H1 (cell line): ENCODE results near the gene TAS1R3. TPM values are rescaled to one million over a fixed set of nuclear protein-coding genes. Genes with fewer than 3 reads are reported as not detected.

Experiments used
- CTCF ChIA-PET: fragments of 300-600 bp; sonication (Branson Sonifier 250); formaldehyde crosslinking; loops from one replicate; lab custom pipeline; 2021; ENCODE audit not compliant: partially characterized antibody; lab: Charles Lee
- POLR2A ChIA-PET: fragments of 300-600 bp; sonication (Branson Sonifier 250); formaldehyde crosslinking; loops from one replicate; lab custom pipeline; 2021; ENCODE audit warnings: inconsistent platforms; ENCODE audit not compliant: partially characterized antibody; lab: Charles Lee
- DNase-seq, 2 experiments: peaks; one replicate each; pipeline versions ENCODE4 v3.0.0 to v3.0.0-alpha.2; 2010 to 2022; ENCODE audit warnings: low spot score in 2 of 2, low read depth in 1 of 2, mixed read lengths in 1 of 2
- FAIRE-seq: peaks from 2 replicates; lab custom pipeline; 2011; peaks lifted over from hg19 to GRCh38; lab: Jason Lieb, UNC
- H2AFZ ChIP-seq: 2 replicates; pipeline ENCODE4 v1.8.1; 2012; ENCODE audit warnings: low read length, inconsistent platforms
- H2AK5ac ChIP-seq: 2 replicates; pipeline ENCODE4 v1.6.1; 2013; ENCODE audit warnings: low read depth, low read length
- H2BK120ac ChIP-seq: replicated peaks from 2 replicates; pipeline ENCODE3; 2013; ENCODE audit warnings: low read depth, low read length, inconsistent platforms
- H2BK12ac ChIP-seq: 2 replicates; pipeline ENCODE4 v1.6.1; 2013; ENCODE audit warnings: low read depth, low read length
- H2BK15ac ChIP-seq: 2 replicates; pipeline ENCODE4 v1.6.1; 2013; ENCODE audit warnings: low read length
- H2BK20ac ChIP-seq: 2 replicates; pipeline ENCODE4 v1.6.1; 2013; ENCODE audit warnings: low read length
- H2BK5ac ChIP-seq: 2 replicates; pipeline ENCODE4 v1.6.1; 2013; ENCODE audit warnings: low read depth, low read length
- H3K14ac ChIP-seq: 2 replicates; pipeline ENCODE4 v1.6.1; 2013; ENCODE audit warnings: inconsistent platforms; ENCODE audit not compliant: insufficient read length
- H3K18ac ChIP-seq: 2 replicates; pipeline ENCODE4 v1.6.1; 2013; ENCODE audit warnings: low read length; ENCODE audit errors: extremely low read depth
- H3K23ac ChIP-seq: 2 replicates; pipeline ENCODE4 v1.6.1; 2013; ENCODE audit warnings: inconsistent platforms; ENCODE audit not compliant: insufficient read length
- H3K23me2 ChIP-seq: 2 replicates; pipeline ENCODE4 v1.6.1; 2013; ENCODE audit warnings: low read depth, low read length
- H3K27ac ChIP-seq: 2 replicates; pipeline ENCODE4 v1.6.1; 2011; ENCODE audit warnings: low read depth, low read length, inconsistent platforms
- H3K27me3 ChIP-seq, 4 experiments: replicated peaks in 1 of 4; 1 replicate in 1 of 4; 2 replicates in 3 of 4; pipeline versions ENCODE4 v1.6.1 to v1.8.1; 2011 to 2013; ENCODE audit warnings: low read length in 3 of 4, mild to moderate bottlenecking in 3 of 4, inconsistent platforms in 2 of 4, mixed read lengths in 2 of 4, moderate library complexity in 1 of 4; ENCODE audit not compliant: control insufficient read depth in 3 of 4, insufficient read depth in 3 of 4; ENCODE audit errors: extremely low read depth in 1 of 4
- H3K36me3 ChIP-seq, 4 experiments: 2 replicates each; pipeline versions ENCODE4 v1.6.1 to v1.8.1; 2011 to 2013; ENCODE audit warnings: mild to moderate bottlenecking in 4 of 4, low read length in 3 of 4, moderate library complexity in 2 of 4, control low read depth in 1 of 4, inconsistent platforms in 1 of 4; ENCODE audit not compliant: insufficient read depth in 4 of 4, control insufficient read depth in 2 of 4
- H3K4ac ChIP-seq: replicated peaks from 2 replicates; pipeline ENCODE3; 2013; ENCODE audit warnings: low read length, low read depth, mixed read lengths, inconsistent platforms; ENCODE audit not compliant: insufficient read length
- H3K4me1 ChIP-seq, 4 experiments: replicated peaks in 1 of 4; 1 replicate in 1 of 4; 2 replicates in 3 of 4; pipeline versions ENCODE4 v1.6.1 to v1.8.1; 2011 to 2013; ENCODE audit warnings: low read length in 3 of 4, inconsistent platforms in 2 of 4, mixed read lengths in 1 of 4; ENCODE audit not compliant: insufficient read depth in 4 of 4, control insufficient read depth in 3 of 4
- H3K4me2 ChIP-seq, 2 experiments: 2 replicates each; pipeline versions ENCODE4 v1.6.1 to v1.8.1; 2011 to 2013; ENCODE audit warnings: low read depth in 2 of 2, low read length in 2 of 2, control low read depth in 1 of 2, inconsistent platforms in 1 of 2, mild to moderate bottlenecking in 1 of 2; ENCODE audit not compliant: insufficient read depth in 1 of 2
- H3K4me3 ChIP-seq, 4 experiments: fragments of 200-600, 300-600 bp in 1 of 4; sonication (generic), shearing (Covaris generic), sonication (Bioruptor Twin) in 1 of 4; 2 replicates each; pipeline versions ENCODE4 v1.5.1 to v1.8.1; 2011 to 2016; ENCODE audit warnings: low read length in 4 of 4, low read depth in 3 of 4, control low read depth in 2 of 4, inconsistent platforms in 2 of 4, mild to moderate bottlenecking in 2 of 4, mixed read lengths in 1 of 4, moderate library complexity in 1 of 4; ENCODE audit not compliant: insufficient read depth in 2 of 4; ENCODE audit errors: extremely low read depth in 1 of 4
- H3K56ac ChIP-seq: replicated peaks from 2 replicates; pipeline ENCODE3; 2013; ENCODE audit warnings: low read depth, mild to moderate bottlenecking, mixed read lengths, low read length, inconsistent platforms; ENCODE audit not compliant: insufficient read length
- H3K79me1 ChIP-seq: 2 replicates; pipeline ENCODE4 v1.6.1; 2013; ENCODE audit warnings: low read depth, low read length, control low read depth
- H3K79me2 ChIP-seq, 2 experiments: 2 replicates each; pipeline versions ENCODE4 v1.6.1 to v1.8.1; 2012 to 2013; ENCODE audit warnings: low read length in 2 of 2, mild to moderate bottlenecking in 2 of 2, inconsistent platforms in 1 of 2; ENCODE audit not compliant: insufficient read depth in 2 of 2, control insufficient read depth in 1 of 2
- H3K9ac ChIP-seq, 4 experiments: replicated peaks in 1 of 4; 1 replicate in 1 of 4; 2 replicates in 3 of 4; pipeline versions ENCODE4 v1.6.1 to v1.8.1; 2011 to 2013; ENCODE audit warnings: low read depth in 3 of 4, low read length in 3 of 4, control low read depth in 2 of 4, mild to moderate bottlenecking in 2 of 4, moderate library complexity in 2 of 4, inconsistent platforms in 1 of 4; ENCODE audit errors: extremely low read depth in 1 of 4
- H3K9me3 ChIP-seq, 2 experiments: 2 replicates each; pipeline versions ENCODE4 v1.6.1 to v1.8.1; 2012 to 2013; ENCODE audit warnings: mild to moderate bottlenecking in 2 of 2, moderate library complexity in 2 of 2, control low read depth in 1 of 2, inconsistent platforms in 1 of 2, low read depth in 1 of 2, low read length in 1 of 2, mixed read lengths in 1 of 2; ENCODE audit not compliant: insufficient read depth in 2 of 2
- H4K20me1 ChIP-seq, 2 experiments: replicated peaks in 1 of 2; 2 replicates each; pipeline versions ENCODE3 to v1.8.1; 2011 to 2013; ENCODE audit warnings: inconsistent platforms in 2 of 2, low read length in 2 of 2, mild to moderate bottlenecking in 1 of 2; ENCODE audit not compliant: insufficient read depth in 2 of 2, control insufficient read depth in 1 of 2
- H4K5ac ChIP-seq: 2 replicates; pipeline ENCODE4 v1.6.1; 2013; ENCODE audit warnings: low read length, low read depth, mixed read lengths, inconsistent platforms; ENCODE audit not compliant: insufficient read length
- H4K8ac ChIP-seq: 2 replicates; pipeline ENCODE4 v1.8.0; 2013; ENCODE audit warnings: mild to moderate bottlenecking, moderate library complexity, low read length, inconsistent platforms; ENCODE audit not compliant: insufficient read depth; ENCODE audit errors: extremely low read depth
- H4K91ac ChIP-seq: replicated peaks from 2 replicates; pipeline ENCODE3; 2013; ENCODE audit warnings: low read length, mixed read lengths, inconsistent platforms; ENCODE audit not compliant: insufficient read length
- BACH1 ChIP-seq: IDR thresholded peaks from 2 replicates; pipeline ENCODE4 v1.6.1; 2012; ENCODE audit warnings: low read length, improper control_type of control experiment
- EGR1 ChIP-seq: IDR thresholded peaks from 2 replicates; pipeline ENCODE4 v1.6.1; 2011; ENCODE audit warnings: low read depth, low read length, borderline replicate concordance
- KDM5A ChIP-seq: fragments of 200-600 bp; IDR thresholded peaks from 2 replicates; pipeline ENCODE4 v1.7.1; 2012; ENCODE audit warnings: mild to moderate bottlenecking, low read length, inconsistent platforms, mixed read lengths
- MAFK ChIP-seq: IDR thresholded peaks from 2 replicates; pipeline ENCODE4 v1.6.1; 2012; ENCODE audit warnings: low read depth, mild to moderate bottlenecking, improper control_type of control experiment, low read length
- POLR2AphosphoS5 ChIP-seq: IDR thresholded peaks from 2 replicates; pipeline ENCODE4 v1.6.1; 2011; ENCODE audit warnings: low read depth, low read length
- POU5F1 ChIP-seq: IDR thresholded peaks from 2 replicates; pipeline ENCODE4 v1.6.1; 2011; ENCODE audit warnings: low read depth, mild to moderate bottlenecking, low read length, moderate library complexity
- SP4 ChIP-seq: IDR thresholded peaks from 2 replicates; pipeline ENCODE4 v1.6.1; 2012; ENCODE audit warnings: low read length, inconsistent platforms
- TAF7 ChIP-seq: optimal IDR thresholded peaks from 2 replicates; pipeline ENCODE3; 2011; ENCODE audit warnings: low read depth, mild to moderate bottlenecking, inconsistent platforms, low read length, moderate library complexity, borderline replicate concordance
- WGBS, 2 experiments: shearing (Covaris generic) in 1 of 2; methylation state at CpG; one replicate each; pipeline versions ENCODE4 v1.1.6 to v1.1.7; 2013 to 2015; ENCODE audit warnings: low lambda C conversion rate in 2 of 2, mixed read lengths in 2 of 2, inconsistent platforms in 1 of 2, low coverage in 1 of 2, missing lambda C conversion rate in 1 of 2; ENCODE audit not compliant: insufficient replicate concordance in 2 of 2, insufficient coverage in 1 of 2, insufficient read length in 1 of 2; ENCODE audit errors: extremely low coverage in 1 of 2, missing lambda C conversion rate in 1 of 2; 5-methylcytosine and 5-hydroxymethylcytosine counted together
- polyA plus RNA-seq, 7 experiments: library from polyadenylated mRNA; depleted of rRNA in 3 of 7; stranded (reverse) in 5 of 7; unstranded in 2 of 7; fragments of >200 nt in 5 of 7; fragments of 200-250 nt in 2 of 7; gene quantifications; 1 replicate in 5 of 7; 2 replicates in 1 of 7; 4 replicates in 1 of 7; pipeline versions ENCODE4 v1.2.1 to v1.2.3, GENCODE V29; 2011 to 2013; ENCODE audit warnings: missing spikeins in 2 of 7, mixed read lengths in 2 of 7
- total RNA-seq: library from RNA; stranded (reverse); fragmentation: NEBNext Ultra II Directional; extraction: Animal tissue kit (Norgen Biotek cat#: 25700); gene quantifications from 2 replicates; pipeline ENCODE4 v1.2.1, GENCODE V29; 2021

Gene TAS1R3
- total and polyA plus RNA-seq, 2 of the 8 experiments (the other 6 are each of a cell fraction or from before 2014, with no cell fraction given), result 0.03 to 0.19 TPM

DNA sequence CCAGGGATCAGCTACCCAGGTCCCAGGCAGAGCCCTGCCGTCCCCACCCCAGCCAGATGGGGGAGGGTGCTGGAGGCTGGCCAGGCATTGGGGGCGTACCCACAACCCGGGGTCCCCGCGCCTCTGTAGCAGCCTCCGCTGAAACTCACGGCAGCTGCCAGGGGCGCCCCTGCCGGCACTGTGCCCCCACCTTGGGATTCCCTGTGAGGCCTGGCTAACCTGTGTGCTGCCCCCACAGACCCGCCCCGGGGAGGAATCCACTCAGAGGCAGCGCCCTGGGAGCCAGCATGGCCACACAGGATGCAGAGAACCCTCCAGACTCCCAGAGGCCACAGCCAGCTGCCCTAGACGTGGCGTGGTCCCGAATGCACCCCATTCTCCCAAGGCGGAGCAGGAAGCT is 14.3 kb downstream of the TAS1R3 start:
- ChIA-PET CTCF (interaction anchor here (0.6 to 4.4 kb wide), 8 partner anchors 8 to 85 kb away, joined by 3 to 34 read pairs (median 4); no protein-coding TSS in a partner anchor), POLR2A (interaction anchor here (0.6 to 3.1 kb wide), 10 partner anchors 9 to 119 kb away, joined by 3 to 12 read pairs (median 4); partner anchors contain the start of genes ANKRD65, CCNL2 and TAS1R3)
- peaks cover 12% of the 10 kb centered on the region; the same call in 1 of the 2 replicates for H3K23me2 ChIP-seq
- H3K4me1 ChIP-seq, result peaks cover 0 to 16% (median 9%) of the 10 kb centered on the region in 4 experiments; a peak in 5 of 7 replicates
- no peak overlapping the region for H3K18ac ChIP-seq
- H3K27me3 ChIP-seq, result no peaks in the 10 kb centered on the region; a peak in 1 of 7 replicates
- H2AFZ ChIP-seq, result no peak overlapping the region
- FAIRE-seq (no peak), DNase-seq (no peak)
- H4K20me1 ChIP-seq, result peaks cover 20 to 46% of the 10 kb centered on the region in 2 experiments
- TF ChIP-seq POU5F1 (no peak), SP4 (no peak), EGR1 (no peak), KDM5A (no peak), BACH1 (no peak), POLR2AphosphoS5 (no peak), MAFK (no peak), TAF7 (no peak)
- no peak overlapping the region for H4K5ac ChIP-seq
- H3K79me2 ChIP-seq, result peaks cover 0 to 28% of the 10 kb centered on the region in 2 experiments; a peak in 3 of 4 replicates
- no peak overlapping the region for H3K23ac ChIP-seq
- peaks cover 0 to 5% of the 10 kb centered on the region in 2 experiments; a peak in 1 of 4 replicates for H3K9me3 ChIP-seq
- no peak overlapping the region for H2BK120ac ChIP-seq
- H2AK5ac ChIP-seq, result no peak overlapping the region
- 87% methylated on average over 9 of the region's 16 CpGs; no CpG with 5 or more reads in 1 of the 2 experiments for WGBS, 2 experiments
- H2BK20ac ChIP-seq, result no peak overlapping the region
- peaks cover 27% of the 10 kb centered on the region for H3K79me1 ChIP-seq
- no peak overlapping the region for H3K4me2 ChIP-seq
- no peak overlapping the region for H2BK15ac ChIP-seq
- peaks cover 2 to 16% (median 9%) of the 10 kb centered on the region in 4 experiments; a peak in 6 of 8 replicates for H3K36me3 ChIP-seq
- H3K4me3 ChIP-seq, result no peak overlapping the region
- H3K4ac ChIP-seq, result no peak overlapping the region
- no peak overlapping the region for H3K14ac ChIP-seq
- no peak overlapping the region for H3K27ac ChIP-seq
- no peak overlapping the region for H3K9ac ChIP-seq
- H4K91ac ChIP-seq, result no peak overlapping the region
- H4K8ac ChIP-seq, result no peak overlapping the region; the same call in 1 of the 2 replicates
- no peak overlapping the region for H3K56ac ChIP-seq
- H2BK12ac ChIP-seq, result no peak overlapping the region
- H2BK5ac ChIP-seq, result no peak overlapping the region
